GM18519 (cell line): ENCODE data around the gene IREB2.
"Not testable (repeated sequence)": the region's sequence is repeated elsewhere in the genome, so short reads cannot be mapped to it uniquely, and the experiment has no call there.

Experiments
- ATAC-seq: cut with Tn5 transposase; IDR thresholded peaks from one replicate; pipeline ENCODE4 v1.9.1; 2021; ENCODE audit warnings: mild to moderate bottlenecking, moderate library complexity; ENCODE audit not compliant: unreplicated experiment, low FRiP score

The IREB2 gene

GRCh38 chr15:78437762-78438618, at the start of gene IREB2:
Gene IREB2 (plus strand): TSS chr15:78438216. CDS start chr15:78438338, 122 bp downstream.
- peak; percentile 79 for ATAC-seq

- ATAC-seq: no peak
Measured at GRCh38 chr15:78388865-78389264, 49.2 kb upstream of the IREB2 start.

DNA sequence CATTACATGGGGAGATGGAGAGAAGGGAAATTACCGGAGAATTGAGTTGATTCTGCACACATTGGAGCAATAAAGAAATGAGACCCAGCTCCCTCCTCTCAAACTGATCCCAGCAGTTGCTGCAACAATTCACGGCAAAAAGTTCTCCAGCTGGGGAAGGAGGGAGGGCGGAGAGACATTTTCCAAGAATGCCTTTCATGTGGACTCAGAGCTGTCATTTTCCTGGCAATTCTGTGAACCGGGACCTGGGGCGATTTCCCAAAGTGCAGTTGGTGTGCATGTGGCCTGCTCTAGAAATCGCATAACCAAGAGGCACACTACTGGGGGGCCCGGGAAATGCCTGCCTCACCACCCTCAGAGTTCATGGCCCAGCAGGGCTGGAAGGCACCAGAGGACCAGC, 48.7 kb upstream of the IREB2 start:
- no peak for ATAC-seq

DNA sequence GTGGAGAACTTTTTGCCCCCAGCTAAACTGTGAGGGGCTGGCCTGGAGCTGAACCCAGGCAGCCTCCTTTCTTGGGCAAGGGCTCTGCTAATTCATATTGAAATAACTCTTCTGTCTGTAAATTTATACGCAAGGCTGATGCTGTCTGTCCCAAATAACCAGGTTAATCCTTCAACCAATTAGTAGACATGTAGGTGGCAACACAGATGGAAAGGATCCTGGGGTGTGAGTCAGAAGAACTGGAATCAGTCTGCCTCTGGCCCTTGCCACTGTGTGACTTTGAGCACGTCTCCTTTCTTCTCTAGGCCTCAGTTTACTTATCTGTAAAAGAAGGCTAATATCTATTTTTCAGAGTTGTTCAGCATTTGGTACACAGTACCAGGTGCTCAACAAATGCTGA, 48.3 kb upstream of the IREB2 start:
- ATAC-seq: no peak

DNA sequence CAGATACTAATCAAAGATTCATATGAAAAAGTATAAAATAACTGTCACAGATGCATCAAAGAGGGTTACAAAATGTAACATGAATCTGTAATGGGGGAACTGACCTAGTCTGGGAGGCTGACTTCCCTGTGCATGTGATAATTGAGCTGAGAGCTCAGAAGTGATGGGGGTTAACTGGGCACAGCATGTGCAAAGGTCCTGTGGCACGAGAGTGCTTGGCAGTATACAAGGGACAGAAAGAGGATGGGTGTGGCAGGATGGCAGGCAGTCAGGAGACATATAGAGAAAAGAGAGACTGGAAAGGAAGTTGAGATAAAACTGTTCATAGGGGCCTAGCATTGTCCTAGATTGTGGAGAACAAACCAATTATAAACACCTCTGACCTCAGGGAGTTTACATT, 47.8 kb upstream of the IREB2 start:
- ATAC-seq: no peak

GRCh38 chr15:78390826-78391225, 47.2 kb upstream of the IREB2 start:
- ATAC-seq: no peak

DNA sequence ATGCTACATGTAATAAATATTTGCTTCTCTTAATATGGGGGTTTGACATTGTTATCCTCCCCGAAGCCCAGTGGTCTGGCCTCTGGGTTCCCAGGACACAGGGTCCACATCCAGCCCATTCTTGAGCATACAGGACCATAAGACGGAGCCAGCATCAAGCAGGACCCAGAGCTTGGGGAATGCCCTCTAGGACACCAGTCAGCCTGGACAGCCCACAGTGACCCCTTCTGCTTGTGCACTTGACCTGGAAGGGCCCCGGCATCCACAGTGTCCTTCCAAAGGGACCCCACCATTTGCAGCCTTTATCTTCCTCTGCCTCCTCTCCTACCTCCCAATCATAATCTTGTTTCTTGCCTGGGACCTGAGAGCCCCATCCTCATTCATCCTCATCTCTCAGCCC, 46.2 kb upstream of the IREB2 start:
- ATAC-seq: no peak

DNA sequence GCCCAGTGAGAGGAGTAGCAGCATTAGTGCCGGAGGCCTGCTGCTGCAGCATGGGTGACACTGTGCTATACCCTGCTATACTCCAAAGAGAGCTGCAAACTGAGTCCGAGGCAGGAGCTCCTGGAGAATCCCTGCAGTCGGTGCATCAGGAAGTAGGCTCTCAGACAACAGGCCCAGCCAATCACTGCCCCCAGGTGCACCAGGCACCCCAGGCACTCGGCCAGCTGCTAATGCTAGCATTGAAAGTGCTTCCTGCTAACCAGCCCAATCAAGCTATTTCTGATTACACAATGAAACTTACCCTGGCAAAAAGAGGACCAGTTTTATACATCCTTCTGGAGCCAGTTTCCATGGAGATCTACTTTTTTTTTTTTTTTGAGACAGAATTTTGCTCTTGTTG, 45.6 kb upstream of the IREB2 start:
- no peak for ATAC-seq

DNA sequence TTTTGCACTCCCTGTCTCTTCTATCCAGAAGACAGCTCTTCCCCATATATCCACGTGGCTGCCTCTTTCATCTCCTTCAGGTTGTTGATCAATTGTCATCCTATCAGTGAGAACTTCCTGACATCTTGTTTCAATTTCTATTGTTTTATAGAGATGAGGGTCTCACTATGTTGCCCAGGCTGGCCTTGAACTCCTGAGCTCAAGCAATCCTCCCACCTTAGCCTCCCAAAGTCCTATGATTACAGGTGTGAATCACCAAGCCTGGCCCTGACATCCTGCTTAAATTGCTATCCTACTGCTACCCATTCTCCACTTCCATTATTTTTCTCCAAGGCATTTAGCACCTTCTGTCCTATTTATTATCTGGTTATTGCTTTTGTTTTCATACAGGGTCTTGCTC, 44.9 kb upstream of the IREB2 start:
- ATAC-seq: no peak

DNA sequence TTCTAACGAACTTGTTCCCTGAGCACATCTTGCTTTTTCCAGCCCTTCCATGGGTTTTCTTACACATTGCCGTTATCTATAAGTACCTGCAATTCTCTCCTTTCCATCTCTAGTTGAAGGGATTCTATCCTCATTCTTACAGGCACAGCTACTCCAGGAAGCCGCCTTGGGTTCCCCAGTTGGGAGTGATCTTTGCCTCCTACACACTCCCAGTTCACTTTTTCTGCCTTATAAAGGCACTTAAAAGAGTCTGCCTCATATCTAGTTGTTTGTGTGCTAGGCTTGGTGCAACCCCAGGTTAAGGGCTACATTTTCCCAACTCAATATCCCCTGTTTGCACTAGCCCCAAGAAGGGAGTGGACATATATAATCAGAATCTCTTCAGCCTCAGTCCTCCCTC, 44.0 kb upstream of the IREB2 start:
- no peak for ATAC-seq

DNA sequence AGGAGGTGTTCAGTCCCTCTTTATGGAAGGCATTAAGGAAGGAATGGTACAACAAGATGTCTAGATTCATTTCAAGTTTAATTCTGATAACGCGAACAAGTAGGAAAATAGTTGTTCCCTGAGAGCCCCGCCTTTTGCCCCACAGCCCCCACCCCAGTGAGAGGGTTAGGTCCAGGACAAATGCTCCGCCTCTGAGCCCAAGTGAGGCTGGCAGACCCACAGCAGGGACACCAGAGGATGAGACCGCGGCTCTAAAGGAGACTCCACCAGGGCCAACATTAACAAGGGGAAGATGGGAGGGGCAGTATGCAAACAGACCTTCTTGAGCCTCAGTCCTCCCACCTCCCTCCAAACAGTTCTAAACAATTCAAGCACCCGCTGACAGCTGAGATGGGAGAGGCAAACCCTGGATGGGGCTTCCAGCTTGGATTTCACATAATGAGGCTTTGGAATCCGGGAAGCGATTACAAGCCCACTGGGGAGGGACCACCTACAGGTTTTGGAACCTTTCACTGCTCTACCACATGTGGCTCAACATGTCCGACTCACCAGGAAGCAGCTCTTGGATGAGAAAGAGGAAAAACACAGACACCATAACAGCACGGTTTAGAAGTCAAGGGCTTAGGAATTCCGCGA, 42.9 kb upstream of the IREB2 start:
- no peak for ATAC-seq

DNA sequence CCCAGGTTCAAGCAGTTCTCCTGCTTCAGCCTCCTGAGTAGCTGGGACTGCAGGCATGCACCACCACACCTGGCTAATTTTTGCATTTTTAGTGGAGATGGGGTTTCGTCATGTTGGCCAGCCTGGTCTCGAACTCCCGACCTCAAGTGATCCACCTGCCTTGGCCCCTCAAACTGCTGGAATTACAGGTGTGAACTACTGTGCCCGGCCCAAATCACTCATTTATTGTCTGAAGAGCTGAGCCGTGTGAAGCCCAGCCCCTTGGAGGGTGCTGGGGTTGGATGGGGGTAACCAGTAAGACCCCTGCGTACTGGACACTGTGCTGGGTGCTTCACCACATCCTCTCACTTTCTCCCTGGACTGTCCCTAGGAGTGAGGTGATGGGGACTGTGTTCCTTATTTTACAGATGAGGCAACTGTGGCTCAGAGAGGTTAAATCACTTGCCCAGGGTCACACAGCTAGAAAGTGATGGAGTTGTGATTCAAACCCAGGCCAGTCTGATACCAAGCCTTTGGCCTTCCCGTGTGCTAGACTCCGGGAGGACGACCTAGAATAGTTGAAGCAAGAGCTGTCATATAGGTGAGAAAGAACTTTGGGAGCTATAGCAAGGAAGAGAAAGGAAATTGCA, 41.7 kb upstream of the IREB2 start:
- ATAC-seq: no peak

DNA sequence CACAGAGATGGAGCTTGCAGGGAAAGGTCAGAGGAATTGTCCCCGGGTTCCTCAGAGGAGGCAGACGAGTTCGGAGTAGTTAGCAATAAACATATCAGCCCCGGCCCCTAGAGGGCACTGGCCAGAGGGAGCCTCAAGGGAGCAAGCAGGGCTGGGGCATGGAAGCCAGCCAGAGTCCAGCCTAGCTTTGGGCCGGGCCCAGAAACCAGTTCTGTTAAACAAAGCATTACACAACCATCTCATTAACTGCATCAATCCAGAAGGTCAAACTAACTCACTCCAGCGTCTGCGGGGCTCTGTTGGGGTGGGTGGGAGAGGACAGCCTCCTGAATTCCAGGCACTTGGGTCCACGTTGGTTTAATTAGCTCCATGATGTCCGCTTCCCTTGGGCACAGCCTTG, 41.0 kb upstream of the IREB2 start:
- ATAC-seq: no peak

GRCh38 chr15:78397382-78397781, 40.6 kb upstream of the IREB2 start:
- ATAC-seq: no peak

DNA sequence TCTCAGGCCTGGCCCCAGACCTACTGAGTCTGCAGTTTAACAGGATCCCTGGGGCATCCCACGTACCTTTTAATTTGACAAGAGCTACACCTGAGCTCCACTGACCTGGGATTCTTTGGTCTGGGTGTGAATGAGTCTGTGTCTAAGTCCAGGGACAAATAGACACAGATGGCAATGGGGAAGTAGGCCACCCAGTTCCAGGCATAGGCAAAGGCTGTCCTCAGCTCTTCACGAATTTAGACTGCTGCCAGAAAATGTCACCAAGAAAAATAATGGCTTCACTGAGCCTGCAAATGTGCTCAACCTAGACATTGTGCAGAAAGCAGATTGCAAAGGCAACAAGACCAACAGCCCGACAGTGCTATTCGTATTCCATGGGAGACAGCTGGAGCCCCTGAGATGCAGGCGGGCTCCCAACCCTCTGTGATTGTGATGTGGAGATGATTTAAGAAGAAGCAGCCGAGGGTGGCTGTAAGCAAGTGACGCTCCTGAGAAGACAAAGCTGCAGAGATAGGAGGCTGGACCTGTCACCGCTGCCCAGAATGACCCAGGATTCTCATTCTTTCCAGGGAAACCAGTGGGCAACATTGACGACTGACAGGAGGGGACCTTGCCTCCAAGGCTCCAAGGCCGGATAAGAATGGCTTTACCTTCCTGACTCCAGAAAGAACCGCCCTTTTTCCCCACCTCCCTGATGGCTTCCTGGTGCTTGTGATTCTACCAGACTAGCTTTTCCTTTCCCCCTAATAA, 39.8 kb upstream of the IREB2 start:
- ATAC-seq: no peak

DNA sequence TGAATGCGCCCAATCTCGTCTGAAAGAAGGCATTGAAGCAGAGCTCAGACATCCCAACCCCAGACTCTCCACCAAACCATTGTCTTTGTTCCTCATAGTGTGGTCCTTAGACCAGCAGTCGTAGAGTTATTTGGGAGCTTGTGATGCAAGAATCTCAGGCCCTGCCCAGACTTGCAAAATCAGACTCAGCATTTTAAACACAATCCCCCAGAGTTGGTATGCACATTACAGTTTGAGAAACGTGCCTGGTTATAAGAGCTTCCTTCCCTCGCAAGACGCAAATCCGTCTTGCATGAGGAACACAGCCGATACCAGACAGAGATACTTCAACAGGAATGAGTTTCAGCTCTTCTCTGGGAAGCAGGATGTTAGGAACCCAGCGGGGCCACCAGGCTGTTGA, 38.9 kb upstream of the IREB2 start:
- ATAC-seq: no peak

DNA sequence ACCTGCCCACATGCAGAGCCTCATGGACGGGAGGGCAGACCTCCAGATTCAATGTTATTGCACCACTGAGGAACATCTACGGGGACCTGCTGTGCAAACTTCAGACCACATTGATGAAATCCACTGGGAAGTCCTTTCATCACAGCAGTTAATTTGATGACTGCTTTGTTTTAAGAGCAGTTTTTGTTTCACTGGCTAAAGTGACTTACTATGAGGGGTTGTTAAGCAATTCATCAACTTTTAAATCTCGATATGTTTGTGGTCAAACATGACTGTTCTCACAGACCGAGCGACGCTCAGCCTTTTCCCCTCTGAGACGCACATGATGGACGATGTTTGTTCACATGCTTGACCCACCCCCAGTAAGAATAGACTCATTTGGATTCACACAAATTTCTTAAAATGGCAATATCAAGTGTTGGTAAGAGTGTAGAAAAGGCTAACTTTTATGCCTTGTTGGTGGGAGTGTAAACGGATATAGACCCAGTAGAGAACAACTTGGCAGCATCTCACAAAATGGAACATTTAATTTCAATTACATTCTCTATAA, 35.9 kb upstream of the IREB2 start:
- ATAC-seq: no peak

DNA sequence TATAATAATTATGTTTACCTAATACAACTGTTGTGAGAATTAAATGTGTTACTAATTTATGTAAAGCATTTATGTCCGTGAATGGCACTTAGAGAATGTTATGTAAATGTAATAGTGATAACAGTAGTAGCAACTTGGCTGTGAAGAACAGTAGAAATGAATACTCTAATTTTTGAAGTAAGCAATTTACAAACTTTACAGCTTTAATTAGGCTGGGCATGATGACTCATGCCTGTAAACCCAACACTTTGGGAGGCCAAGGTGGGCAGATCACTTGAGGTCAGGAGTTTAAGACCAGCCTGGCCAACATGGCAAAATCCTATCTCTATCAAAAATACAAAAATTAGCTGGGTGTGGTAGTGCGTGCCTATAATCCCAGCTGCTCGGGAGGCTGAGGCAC, 33.9 kb upstream of the IREB2 start:
- ATAC-seq: no peak

GRCh38 chr15:78404796-78405195, 33.2 kb upstream of the IREB2 start:
- not testable (repeated sequence) for ATAC-seq

DNA sequence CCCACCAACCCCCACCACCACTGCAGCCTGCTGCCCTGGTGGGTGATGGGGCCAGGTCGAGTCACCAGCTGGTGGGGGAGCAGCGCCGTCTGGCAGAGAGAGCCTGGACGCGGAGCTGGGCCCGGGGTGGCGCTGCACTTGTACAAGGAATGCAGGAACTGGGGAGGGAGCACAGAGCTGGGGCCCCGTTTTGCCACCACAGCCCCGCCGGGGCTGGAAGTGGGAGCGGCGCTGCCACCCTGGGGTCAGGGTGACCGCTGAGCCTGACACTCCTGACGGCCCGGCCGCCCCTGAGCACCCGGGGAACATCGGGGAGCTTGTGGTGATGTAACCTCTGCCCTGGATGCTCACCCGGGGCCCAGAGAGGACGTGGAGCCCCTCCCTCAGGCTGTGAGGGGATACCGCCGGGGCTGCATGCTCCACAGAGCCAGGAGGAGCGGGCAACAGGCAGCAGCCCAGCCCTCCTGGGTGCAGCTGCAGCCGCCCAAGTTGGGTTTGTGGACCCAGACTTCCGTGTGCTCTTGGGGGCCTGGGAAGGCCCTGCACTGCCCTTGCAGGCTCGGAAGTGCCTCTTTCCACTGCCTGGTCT, 32.6 kb upstream of the IREB2 start:
- no peak for ATAC-seq
